Cerebellar cortex (tissue), 1 donor: ENCODE data around the gene EPHB1.

Experiments used
- DNase-seq: peaks from one replicate; pipeline ENCODE4 v3.0.0-alpha.2; 2015; ENCODE audit warnings: low spot score

EPHB1 gene

DNA sequence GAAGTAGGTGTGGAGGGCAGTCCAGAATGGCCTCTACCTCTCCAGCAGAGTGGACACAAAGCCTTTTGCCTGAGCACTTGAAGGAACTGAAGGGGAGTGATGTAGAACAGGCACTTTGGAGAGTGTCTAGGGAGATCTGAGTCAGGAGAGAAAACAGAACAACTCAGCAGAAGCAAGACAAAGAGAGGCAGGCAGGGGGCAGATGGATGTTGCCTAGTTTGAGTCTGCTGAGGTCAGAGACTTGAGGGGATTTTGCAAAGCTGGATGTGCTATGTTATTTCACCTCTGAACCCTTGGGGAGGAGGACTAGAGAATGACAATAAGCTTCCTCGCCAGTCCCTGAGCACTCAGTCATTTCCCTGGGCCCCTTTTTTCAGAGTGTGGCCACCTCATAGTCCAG is 366.4 kb downstream of the EPHB1 start:
- DNase-seq = no peak

- no peak for DNase-seq
These were observed 368.6 kb downstream of the EPHB1 start for GRCh38 chr3:135163701-135164100.

GRCh38 chr3:135165260-135165659 is 370.2 kb downstream of the EPHB1 start:
- DNase-seq = no peak

DNA sequence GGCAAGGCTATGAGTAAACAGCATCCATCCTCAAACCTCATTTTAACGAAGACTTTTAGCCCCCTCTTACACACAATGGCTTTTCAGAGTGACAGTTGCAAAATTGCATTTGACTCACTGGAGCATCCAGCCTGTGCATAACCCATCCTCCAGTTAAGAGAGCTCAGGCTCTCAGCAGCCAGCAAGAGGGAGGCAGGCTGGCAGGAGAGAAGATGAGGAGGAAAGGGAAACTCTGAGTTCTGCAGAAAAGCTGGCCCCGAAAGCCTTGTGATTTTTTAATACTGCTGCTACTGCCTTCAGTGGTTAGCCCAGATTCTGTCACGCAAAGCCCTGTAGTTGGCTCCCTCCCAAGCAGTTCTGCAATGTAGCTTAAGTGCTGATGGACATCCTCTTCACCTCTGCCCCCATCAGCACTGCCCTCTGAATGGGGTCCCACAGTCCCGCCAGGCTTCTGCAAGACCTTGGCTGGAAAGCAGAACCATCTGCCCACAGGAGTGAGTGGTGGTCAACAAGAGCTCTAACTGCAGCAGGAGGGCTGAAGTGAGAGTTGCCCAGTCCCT is 371.3 kb downstream of the EPHB1 start:
- DNase-seq = peak; percentile 34

GRCh38 chr3:135168822-135169221 is 373.8 kb downstream of the EPHB1 start:
- no peak for DNase-seq

- DNase-seq = no peak
These were observed 374.6 kb downstream of the EPHB1 start for GRCh38 chr3:135169651-135170050.

GRCh38 chr3:135170732-135171131 is 375.7 kb downstream of the EPHB1 start:
- DNase-seq = peak; percentile 11

GRCh38 chr3:135172191-135172869 is 377.3 kb downstream of the EPHB1 start:
- DNase-seq = peak; percentile 38

DNA sequence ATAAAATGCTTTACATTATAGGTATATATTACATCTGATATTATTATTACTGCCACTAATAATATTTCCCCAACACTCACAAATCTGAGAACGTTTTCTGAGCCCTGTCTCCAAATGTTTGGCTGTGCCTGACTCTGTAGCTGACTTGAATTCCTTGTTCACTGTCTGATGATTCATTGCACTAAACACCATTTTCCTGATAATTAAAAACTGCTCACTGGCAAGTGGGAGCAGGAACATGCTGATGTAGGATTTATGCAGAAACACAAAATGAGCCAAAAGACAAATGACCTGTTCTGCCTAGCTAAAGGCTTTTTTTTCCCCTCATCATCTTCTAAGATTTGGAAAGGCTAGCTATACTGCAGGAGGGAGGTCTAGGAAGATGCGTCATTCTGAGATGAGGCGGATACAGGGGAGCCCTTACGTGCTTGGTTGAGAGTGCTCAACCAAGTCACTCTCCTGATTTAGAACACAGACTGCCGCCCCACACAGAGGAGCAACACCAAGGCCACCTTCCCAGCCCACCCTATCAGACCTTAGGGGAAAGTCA is 380.7 kb downstream of the EPHB1 start:
- peak; percentile 10 for DNase-seq

DNA sequence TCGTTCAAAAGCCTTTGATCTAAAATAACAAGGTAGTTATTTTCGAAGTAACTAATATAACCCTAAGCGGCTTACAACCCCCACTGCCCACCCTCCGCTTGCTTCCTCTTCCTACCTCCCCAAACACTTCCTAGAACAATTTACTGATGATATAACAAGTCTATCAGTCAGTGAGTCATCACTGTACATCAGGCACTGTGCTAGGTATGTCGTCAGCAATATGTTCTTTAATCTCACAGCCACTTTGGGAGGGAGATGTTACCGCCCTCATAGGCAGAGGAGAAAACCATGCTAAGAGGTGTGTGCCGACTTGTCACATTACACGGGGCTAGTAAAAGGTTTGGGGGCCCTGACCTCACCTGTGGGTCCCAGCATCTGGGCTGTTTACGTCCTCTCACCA is 381.8 kb downstream of the EPHB1 start:
- no peak for DNase-seq

DNA sequence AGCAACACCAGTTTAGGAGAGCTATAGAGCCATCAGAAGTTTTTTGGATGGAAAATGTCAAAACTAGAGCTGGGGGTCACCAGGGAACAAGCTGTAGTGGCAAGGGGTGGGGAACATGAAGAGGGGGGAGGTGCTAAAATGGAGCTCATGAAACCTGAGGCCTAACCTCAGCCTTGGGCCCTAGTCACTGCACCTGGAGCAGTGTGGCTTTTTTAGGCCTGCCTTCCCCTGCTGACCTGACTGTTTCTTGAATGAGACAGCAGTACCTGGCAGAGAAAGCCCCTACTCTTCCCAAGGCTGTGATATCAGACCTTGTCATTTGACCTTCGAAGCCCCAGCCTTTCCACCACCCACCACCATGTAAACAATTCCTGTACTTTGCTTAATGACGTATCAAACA is 383.5 kb downstream of the EPHB1 start:
- no peak for DNase-seq

GRCh38 chr3:135181408-135181807 is 386.3 kb downstream of the EPHB1 start:
- no peak for DNase-seq

- DNase-seq = no peak
These were observed 387.4 kb downstream of the EPHB1 start for GRCh38 chr3:135182364-135182998.

DNA sequence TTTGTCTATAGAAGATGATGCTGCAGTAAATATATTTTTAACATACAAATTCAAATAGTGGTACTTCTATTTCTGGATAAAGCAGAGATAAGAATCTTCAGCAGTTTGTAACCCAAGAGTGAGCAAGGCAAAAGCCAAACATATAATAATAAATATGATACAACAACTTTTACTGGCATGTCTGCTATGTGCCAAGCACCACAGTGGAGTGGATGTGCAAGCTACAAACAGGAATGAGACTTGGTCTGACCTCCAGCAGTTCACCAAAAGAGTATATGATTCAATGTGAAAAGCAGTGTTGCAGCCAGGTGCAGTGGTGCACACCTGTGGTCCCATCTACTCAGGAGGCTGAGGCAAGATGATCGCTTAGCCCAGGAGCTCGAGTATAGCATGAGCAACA is 395.6 kb downstream of the EPHB1 start:
- DNase-seq = no peak

- no peak for DNase-seq
These were observed 396.6 kb downstream of the EPHB1 start for GRCh38 chr3:135191708-135192107.

- no peak for DNase-seq
These were observed 397.9 kb downstream of the EPHB1 start for GRCh38 chr3:135192929-135193328.

DNA sequence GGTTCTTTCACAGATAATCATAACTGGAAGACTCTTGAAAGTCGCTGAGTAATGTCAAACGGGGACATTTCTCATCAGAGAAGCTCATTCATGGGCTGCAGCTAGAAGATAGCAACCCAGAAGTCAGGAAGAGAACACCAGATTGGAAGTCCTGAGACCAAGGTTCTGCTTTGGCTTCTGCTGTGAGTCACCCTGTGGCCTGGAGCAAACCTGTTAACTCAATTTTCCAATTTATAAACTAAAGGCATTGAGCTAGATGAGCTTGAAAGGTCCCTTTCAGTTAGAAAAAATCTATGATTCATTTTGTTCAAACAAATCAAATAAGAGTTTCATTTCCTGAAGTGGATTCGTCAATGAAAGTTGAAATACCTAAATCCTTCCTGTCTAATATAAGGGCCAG is 402.2 kb downstream of the EPHB1 start:
- no peak for DNase-seq

DNA sequence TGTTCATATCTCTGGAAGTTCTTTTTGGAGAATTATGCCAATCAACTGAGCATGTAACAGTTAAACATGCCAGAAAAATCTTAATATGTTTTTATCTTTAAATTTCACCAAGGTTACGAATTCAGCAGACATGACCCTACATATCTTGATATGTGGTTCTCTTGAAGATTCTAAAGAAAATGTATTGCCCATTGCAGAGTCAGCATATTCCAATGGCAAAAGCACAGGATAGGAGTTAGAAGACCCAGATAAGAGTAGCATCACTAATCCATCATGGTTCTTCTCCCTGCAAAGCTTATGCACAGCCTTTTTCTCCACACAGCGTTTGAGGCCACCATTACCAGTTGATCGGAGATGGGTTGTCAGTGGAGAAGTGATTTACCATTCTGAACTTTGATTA is 402.8 kb downstream of the EPHB1 start:
- no peak for DNase-seq

GRCh38 chr3:135199137-135199536 is 404.1 kb downstream of the EPHB1 start:
- DNase-seq = no peak

- no peak for DNase-seq
These were observed 408.0 kb downstream of the EPHB1 start for GRCh38 chr3:135203026-135203425.

GRCh38 chr3:135213213-135213612 is 418.2 kb downstream of the EPHB1 start:
- no peak for DNase-seq

DNA sequence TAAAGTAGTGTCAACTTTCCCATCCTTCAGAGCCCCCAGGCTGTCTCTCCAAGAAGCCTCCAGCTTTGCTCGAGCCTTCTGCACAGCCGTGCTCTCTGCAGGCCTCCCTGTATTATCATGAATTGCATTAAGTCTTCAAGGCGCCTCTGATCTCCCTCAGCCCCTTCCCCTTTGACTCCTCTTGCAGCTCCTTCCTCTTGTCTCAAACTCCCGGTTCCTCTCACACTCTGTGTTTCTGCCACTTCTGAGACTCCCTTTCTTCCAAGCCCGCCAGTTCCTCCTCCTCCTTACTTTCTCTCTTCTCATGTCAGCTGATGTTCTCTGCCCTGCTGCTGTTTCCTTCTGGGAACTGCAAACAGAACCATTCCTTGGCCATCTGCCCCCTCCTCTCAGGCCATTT is 418.8 kb downstream of the EPHB1 start:
- DNase-seq = no peak

- DNase-seq = no peak
These were observed 419.3 kb downstream of the EPHB1 start for GRCh38 chr3:135214400-135214799.
